Body of pancreas (tissue), 4 donors: ENCODE measurements around the gene TRIM22.

Experiments used
- CTCF ChIP-seq, 7 experiments: fragments of 450-650 bp in 4 of 7; fragments of 200-600 bp in 3 of 7; sonication (generic) in 3 of 7; IDR thresholded peaks; one replicate each; pipeline ENCODE4 v1.5.1; 2016 to 2019; ENCODE audit warnings: antibody characterized with exemption in 7 of 7
- POLR2A ChIP-seq, 3 donors: fragments of 450-650 bp; IDR thresholded peaks; one replicate each; pipeline ENCODE4 v1.6.1; 2016; ENCODE audit warnings: antibody characterized with exemption in 3 of 3, mild to moderate bottlenecking in 2 of 3

GRCh38 chr11:5746614-5747013 is 57.0 kb downstream of the TRIM22 start:
- TF ChIP-seq CTCF (IDR thresholded peaks at IDR 0.05) (no peak), POLR2A (IDR thresholded peaks at IDR 0.05) (no peak)
